NCI-H526 treated with DMSO at 0.1 percent for 48 hours (cell line): ENCODE measurements around the gene PPP2R2C.

Source experiments
- DNase-seq: peaks from one replicate; lab custom pipeline; 2025; lab: John Stamatoyannopoulos, UW

The PPP2R2C gene

DNA sequence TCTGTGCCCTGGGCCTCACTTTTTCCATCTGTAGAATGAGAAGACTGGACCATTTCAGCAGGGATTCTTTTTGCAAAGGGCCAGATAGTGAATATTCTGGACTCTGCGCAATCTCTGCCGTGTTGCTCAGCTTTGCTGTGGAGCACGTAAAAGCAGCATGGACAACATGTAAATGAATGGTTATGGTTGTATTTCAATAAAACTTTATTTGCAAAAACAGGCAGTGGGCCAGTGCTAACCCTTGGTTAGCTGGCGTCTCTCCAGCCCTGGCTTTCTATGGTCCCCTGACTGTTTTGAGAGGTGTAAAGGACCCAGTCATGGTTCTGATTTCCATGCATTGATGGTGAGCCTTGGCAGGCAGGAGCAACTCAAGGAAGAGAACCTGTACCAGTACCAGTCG lies 184.1 kb downstream of the PPP2R2C start:
- DNase-seq: no peak

DNA sequence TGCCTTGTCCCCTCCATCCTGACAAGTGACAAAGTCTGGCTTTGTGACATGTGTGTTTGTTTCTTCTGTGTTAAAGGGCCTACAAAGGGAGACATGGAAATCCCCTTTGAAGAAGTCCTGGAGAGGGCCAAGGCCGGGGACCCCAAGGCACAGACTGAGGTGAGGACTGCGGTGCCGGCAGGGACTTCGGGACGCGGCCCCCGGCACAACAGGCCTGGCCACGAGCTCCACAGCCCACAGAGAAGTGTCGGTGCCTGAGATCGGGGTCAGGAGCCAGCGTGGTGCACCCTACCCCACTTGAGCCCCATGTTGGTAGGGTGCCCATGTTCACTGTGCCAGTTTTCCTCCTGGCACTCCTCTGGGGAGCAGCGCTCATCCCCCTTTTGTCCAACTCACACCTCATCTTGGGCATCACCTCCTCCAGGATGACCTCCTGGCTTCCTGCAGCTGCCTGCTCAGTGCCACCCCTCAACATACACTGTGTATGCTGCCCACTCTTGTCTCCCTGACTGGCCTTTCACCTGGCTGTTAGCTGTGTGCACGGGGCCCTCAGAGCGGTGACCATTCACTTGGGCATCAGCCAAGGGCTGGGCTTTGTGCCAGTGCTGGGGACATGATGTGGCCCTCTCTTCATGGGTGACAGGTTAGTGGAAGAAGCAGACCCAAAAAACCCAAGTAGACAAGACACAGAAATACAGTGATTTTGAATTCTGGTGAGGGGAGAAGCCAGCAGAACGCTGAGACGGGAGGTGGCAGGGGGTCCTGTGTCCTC lies 185.2 kb downstream of the PPP2R2C start:
- DNase-seq: no peak

DNA sequence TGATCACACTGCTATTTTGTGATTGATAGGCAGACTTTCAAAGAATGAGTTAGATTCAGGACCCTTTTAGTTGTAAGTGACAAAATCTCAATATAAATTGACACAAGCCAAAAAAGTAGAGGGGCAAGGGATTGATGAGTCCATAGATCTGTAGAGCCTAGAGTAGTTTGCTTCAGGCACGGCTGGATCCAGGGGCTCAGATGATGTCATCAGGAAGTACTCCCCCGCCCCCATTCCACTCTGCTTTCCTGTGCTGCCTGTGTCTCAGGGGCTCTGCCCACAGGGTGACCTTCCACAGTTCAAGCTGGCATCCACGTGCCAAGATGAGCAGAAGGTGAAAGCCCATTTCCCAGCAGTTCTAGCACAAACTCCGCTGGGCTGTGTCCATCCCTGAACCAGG lies 189.1 kb downstream of the PPP2R2C start:
- no peak for DNase-seq

DNA sequence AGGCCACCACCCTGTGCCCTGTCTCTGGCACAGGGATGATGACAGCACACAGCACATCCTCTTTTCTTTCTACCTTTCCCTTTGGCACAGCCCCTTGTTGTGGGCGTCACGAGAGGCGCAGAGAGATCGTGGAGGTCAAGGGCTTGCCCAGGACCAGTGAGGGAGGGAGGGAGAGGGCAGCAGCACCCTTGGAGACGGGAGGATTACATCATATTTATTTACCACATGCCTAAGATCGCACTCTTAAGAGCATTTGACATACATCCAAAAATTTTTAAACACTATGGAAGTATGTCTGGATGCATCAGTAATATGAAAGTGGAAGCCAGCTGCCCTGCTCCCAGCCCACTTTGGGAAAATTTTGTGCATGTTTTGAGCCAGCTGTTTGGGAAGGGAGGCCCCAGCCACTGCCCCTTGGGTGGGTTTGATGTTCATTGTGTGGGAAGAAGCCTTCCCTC lies 190.1 kb downstream of the PPP2R2C start:
- DNase-seq: no peak

DNA sequence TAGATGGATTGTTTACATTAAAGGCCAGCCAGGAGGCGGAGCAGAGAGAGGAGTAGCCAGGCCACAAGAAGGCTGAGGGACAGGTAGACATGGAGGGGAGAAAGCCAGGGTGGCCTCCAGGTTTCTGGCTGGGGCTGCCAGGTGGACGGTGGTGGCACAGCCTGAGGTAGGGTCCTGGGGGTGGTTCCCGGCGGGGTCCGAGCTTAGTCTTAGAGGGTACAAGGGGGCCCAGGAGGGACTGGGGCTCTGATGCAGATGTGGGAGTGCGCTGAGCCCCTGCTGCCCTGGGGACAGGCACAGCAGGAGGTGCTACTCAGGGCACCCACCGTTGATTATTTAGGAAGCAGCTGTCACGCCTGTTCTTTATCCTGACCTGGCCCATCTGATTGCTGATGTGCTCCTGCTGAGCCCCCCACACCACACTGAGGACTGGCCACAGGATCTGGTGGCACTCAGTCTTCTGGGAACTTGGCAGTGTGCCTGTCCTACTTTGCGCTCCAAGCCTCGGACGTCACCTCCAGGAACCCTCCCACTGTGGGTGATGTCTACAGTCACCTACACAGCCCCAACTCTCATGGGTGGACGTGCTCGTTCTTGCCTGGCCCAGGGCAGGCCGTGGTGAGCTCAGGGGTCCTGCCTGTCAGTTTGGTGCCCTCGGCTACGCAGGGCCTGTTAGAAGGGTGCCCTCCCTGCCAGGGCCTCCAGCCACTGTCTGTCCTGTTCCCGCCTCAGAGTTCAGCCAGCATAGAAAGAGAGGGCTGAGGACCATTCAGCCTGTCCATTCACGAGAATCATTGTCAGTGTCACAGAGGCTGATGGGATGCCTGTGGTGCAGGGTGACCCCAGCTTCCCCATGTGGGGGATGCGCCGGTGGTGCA lies 190.7 kb downstream of the PPP2R2C start:
- DNase-seq: no peak

DNA sequence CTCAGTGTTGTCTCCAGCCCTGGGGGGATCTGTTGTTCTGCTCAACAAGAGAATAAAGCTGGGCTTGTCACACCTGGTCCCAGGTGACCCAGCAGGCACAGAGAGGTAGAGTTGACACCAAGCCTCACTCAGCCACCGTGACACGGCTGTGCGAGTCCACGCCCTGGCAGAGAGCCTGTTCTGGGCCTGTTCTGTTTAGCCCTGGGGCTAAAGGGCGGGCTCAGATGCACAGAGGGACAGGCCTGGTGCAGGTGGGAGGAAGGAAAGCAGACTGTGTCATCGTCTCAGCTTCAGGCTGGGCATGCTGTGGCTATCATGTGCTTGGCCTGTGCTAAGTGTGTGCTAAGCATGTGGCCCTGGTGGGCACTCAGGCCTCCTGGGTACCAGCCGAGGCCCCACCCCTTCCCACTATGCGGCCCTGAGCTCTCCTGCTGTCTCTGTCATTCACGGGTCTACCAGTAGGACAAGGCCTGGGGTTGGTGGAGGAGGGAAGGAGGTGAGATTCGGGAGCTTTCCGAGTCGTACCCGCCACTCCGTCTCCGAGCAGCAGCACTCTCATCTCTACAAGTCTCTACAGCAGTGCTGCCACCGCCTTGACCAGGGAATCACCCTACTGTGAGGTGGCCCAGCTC lies 191.9 kb downstream of the PPP2R2C start:
- no peak for DNase-seq

DNA sequence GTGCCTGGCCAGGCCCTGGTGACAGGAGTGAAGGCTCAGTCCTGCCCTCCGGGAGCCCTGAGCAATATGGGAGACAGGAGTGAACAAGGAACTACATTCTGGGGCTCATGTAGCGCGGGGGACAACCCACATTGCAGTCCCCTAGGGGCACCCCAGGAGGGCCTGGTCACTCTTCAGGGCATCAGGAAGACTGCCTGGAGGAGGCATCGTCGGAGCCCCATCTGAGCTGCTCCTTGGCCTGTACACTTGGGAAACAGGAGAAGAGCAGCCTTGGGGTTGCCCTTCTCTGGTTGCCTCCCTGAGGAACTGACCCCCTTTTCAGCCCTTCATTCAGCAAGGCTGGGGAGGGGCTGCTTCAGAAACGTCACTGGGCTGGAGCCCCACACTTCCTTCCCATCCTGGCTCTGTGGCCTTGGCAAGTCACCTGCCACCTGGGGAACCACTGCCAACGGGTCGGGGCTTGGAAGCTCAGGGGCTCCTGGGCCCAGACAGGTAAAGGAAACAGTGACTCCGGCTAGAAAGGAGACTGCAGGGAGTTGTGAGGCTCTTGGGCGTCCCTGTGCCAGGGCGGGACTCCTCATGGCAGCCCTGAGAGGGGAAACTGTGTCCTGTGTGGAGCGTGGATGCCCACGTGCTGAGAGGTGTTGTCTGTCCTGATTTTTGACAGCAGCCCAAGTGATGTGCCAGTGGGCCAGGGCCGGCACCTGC lies 192.7 kb downstream of the PPP2R2C start:
- DNase-seq: no peak

DNA sequence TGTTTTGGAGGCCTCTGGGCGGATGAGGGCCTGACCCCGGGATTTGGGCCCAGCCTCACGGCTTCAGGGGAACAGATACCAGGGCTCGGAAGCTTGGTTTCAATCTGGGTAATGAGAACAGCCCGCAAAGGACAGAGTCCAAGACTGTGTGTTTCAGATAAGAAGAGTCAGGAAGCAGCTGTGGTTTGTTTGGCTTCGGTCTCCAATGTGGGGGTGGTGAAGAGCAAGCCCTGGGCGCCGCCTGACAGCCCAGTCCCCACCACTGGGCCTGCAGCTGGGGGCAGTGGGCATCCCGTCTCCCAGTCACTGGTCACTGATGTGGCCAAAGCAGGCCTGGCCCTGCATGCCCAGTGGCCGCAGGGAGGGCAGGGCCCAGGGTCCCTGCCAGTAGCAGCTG lies 193.6 kb downstream of the PPP2R2C start:
- no peak for DNase-seq

DNA sequence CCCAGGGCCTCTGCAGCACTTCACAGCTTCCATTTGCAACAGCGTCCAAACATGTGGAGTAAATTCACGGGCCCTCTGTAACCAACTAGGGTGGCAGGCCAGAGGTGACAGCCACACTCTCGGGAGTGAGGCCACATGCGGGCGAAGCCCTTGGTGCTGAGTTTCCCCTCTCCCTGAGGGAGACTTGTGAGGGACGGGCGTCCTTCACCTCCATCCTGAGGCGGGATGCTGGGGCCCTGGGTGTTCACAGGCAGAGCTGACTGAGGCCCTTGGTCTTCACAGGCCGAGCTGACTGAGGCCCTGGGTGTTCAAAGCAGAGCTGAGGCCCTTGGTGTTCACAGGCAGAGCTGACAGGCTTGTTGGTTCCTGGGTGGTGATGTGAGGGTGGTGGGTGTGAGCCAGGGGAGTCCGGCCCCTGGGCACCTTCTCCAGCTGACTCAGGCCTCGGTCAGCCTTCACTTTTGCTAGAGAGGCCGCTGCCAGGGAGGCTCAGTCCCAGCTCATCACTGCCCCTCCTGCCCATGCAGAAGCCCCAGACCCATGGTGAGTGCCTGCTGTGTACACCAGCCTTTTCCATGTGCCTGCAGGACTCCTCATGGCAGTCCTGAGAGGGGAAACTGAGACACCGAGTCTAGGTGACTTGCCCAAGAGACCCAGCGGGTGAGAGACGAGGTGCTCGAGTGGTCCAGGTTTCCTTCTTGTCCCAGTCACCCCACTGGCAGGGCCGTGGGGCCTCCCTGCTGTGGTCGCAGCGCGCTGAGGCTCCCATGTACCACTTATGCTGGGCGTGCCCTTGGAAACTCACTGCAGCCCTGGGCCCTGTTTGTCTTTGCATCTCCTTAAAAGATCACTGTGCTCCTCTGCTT lies 194.2 kb downstream of the PPP2R2C start:
- no peak for DNase-seq

DNA sequence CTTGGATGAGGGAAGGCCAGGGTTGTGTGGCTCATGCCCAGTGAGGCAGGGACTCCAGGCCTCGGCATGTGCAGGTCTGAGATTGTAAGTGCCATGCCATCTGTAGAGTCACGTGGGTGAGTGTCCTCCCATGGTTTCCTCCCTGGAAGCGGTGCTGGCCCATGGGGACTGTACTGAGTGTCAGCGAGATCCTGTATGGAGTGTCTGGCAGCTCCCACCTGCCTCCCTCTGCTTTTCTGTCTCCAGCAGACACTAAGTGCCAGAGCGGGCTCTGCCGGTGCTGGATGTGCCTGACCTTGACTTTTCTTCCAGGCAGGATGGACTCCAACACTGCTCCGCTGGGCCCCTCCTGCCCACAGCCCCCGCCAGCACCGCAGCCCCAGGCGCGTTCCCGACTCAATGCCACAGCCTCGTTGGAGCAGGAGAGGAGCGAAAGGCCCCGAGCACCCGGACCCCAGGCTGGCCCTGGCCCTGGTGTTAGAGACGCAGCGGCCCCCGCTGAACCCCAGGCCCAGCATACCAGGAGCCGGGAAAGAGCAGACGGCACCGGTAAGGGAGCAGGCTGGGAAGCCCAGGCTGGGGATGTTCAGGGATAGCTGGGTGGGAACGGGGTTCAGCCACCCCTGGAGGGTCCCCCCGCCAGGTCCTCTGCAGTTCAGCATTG lies 195.1 kb downstream of the PPP2R2C start:
- DNase-seq: no peak

DNA sequence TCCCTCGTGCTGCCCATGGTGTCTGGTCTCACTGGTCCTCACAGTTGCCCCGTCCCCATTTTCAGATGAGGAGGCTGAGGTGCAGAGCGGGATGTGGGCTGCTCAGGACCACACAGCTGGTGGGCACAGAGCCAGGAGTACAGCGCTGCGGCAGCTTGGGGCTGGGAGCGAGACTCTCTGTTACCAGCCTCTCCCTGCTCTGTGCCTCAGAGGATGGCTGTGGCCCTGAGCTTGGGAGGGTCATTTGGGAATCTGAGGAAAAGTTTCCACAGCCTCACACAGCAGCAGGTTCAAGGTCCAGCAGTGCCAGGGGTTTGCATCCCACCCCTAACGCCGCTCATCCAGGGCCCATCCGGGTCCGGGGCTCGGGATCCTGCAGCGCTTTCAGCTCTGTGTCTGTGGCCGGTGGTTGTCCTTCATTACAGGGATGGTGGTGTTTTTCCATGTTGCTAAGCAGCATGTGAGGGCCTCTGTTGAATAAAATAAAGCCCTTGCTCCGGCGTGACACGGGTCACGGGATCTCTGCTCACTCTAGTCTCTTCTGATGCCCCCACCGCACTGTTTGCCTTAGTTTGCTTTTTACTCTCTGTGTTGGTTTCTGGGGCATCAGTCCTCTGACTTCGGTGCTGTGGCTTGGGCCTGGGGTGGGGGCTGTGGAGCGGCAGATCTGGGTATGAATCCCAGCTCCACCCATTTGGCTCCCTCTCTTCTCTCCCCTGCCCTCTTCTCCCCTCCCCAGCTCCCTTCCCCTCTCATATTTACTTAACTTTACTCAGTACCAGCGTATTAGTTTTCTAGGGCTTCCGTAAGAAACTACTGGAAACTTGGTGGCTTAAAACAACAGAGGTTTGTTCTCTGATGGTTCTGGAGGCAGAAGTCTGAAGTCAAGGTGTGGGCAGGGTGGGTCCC lies 196.3 kb downstream of the PPP2R2C start:
- no peak for DNase-seq

DNA sequence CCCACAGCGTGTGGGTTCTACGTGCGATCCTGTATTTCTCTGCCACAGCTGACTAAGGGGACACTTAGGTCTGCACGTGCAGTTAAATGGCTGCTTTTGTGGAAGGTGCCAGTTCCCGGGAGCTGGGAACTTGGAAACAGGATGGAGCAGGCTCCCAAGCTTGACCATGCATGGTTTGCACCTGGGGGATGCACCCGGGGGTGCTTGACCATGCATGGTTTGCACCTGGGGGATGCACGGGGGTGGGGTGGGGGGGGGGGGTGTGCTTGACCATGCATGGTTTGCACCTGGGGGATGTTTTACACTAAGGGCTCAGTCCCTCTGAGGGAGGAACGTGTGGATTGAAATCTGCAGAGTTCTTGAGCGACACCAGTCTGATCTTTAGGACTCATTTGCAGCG lies 197.1 kb downstream of the PPP2R2C start:
- DNase-seq: no peak

DNA sequence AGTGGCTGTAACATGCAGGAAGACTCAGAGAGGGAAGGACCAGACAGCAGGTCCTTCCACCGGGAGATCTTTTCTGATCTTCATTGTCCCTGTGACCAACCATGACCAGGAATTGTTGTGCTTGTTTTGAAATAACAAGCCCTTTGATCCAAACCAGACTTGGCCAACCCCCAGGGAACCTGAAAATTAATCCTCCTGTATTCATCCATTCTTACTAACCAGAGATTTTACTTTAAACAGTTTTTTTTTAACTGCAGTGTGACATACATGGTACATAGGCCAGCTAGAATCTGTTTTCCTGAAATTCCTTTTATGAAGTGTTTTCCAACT lies 198.8 kb downstream of the PPP2R2C start:
- no peak for DNase-seq

DNA sequence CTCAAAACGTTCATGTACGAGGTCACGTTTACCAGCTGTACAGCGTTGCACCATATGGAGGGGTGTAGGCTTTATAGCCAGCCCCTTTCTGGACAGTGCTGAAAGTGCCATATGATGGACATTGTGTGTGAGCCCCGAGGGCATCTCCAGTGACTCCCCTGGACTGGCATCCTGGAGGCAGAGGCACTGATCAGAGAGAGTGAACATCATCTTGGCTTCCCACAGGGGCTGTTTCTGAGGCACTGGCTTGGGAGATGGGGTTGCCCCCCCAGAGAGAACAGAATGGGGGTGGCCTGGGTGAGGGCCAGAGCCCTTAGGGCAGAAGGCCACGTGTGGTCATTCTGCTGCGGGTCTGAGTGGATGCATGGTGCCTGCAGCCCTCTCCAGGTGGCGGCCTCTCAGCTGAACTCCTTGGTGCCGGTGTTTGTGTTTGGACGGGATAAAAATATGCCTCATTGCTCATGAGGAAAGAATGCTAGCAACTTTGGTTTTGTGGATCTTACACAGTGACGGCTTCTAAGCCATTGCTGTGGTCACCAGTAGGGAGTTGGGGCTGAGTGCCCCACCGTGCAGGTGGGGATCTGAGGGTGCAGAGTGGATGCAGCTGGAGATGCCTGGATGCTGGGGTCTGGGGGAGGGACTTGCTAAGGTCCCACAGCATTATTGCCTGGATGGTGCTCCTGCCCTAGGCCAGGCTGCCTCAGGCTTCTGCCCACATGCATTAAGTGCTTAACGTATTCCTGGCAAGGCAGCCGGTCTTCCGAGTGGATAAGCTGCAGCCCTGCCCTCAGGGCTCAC lies 199.4 kb downstream of the PPP2R2C start:
- no peak for DNase-seq

DNA sequence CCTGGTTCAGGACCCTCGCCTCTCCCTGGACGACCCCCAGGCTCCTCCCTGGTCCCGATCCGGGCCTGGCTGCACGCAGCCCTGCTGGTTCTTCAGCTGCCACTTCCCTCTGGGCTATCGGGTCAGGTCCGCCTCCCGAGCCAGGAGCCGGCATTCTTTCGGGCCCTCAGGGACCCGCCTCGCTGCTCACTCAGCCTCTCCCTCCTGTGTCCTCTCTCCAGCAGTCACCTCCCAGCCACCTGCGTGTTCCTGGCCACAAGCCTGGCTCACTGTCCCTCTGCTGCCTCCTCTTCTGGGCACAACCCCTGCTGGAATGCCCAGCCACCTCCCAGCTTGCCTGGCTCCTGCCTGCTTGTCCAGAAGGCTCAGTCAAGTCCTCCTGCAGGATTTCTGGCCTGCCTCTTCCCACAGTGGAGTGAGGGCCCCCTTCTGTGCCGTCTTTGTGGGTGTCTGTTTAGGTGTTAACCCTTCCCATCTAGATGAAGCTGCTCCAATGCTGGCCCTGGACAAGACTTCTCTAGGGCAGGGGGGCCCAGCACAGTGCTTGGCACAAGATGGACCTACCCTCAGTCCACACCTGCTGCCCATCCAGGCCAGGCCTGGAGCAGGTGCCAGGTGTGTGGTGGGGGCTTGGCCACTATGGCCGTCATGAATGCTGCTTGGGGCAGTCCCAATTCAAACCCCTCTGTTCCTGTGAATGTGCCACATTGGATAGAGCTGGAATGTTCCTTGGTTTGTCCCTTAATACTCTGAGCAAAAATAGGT lies 200.5 kb downstream of the PPP2R2C start:
- DNase-seq: no peak

DNA sequence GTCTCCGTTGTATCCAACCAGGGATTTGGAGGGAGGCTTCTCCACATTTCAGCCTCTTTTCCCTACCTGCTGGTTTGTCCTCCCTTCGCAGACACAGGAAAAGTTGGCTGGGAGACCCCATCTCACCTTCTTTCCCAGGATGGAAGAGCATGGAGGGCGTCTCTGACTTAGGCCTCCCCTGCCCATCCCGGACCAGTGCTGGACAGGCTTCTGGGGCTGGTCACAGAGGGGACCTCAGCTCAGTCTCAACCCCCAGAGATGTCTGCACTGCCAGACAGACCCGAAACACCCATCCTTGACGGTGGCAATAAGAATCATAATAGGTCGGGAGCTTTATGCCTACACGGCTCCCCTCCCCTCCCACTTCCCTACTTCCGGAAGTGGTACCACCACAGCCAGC lies 201.2 kb downstream of the PPP2R2C start:
- no peak for DNase-seq

DNA sequence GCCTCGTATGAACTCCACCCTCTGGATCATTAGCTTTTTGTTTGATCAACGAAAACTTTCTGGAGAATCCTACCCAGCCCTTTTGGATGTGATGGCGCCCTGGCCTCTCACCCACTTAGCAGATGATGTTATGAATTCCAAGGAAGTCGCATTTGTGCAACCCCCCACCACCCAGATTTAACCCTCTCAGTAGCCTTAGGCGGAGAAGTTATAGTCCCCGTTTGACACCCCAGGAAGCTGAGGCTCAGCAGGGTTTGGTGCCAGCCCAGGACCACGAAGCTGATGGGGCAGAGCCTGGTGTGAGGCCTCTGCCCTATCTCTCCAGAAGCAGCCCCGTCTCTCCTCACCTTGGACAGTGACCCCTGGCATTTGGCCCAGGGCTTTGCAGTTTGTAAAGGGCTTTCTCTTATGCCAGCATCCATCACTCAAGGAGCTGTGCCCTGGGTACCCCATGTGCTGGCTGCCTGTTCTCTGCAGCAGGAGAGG lies 201.7 kb downstream of the PPP2R2C start:
- no peak for DNase-seq
